Endothelial cell of umbilical vein (primary cell): ENCODE data around the gene SELPLG. TPM values are rescaled to one million over a fixed set of nuclear protein-coding genes. Genes with fewer than 3 reads are reported as not detected.

Experiments used
- BruUV-seq: library from RNA; stranded (reverse); fragments of 400-500 nt; replicated peaks from 2 replicates; lab custom pipeline; 2021; lab: Mats Ljungman, UMichigan
- CTCF ChIA-PET: fragments of 300-600, 350-600 bp; sonication (Branson Sonifier 250); formaldehyde crosslinking; loops from one replicate; lab custom pipeline; 2021; ENCODE audit warnings: antibody characterized with exemption, inconsistent platforms; lab: Charles Lee
- POLR2A ChIA-PET: fragments of 300-600, 350-600 bp; sonication (Branson Sonifier 250); formaldehyde crosslinking; loops from one replicate; lab custom pipeline; 2021; ENCODE audit warnings: antibody characterized with exemption, inconsistent platforms; lab: Charles Lee
- DNase-seq: peaks from one replicate; pipeline ENCODE4 v3.0.0-alpha.2; 2011; ENCODE audit warnings: low read depth, low spot score
- FAIRE-seq: peaks from 2 replicates; lab custom pipeline; 2011; peaks lifted over from hg19 to GRCh38; lab: Jason Lieb, UNC
- H2AFZ ChIP-seq: 2 replicates; pipeline ENCODE4 v1.6.0; 2012; ENCODE audit warnings: low read depth, low read length, control low read depth, inconsistent platforms
- H3K27ac ChIP-seq: 2 replicates; pipeline ENCODE4 v1.5.1; 2011; ENCODE audit warnings: low read depth, mild to moderate bottlenecking, control low read depth, low read length, moderate library complexity; ENCODE audit not compliant: insufficient read depth
- H3K27me3 ChIP-seq, 2 experiments: 2 replicates each; pipeline versions ENCODE4 v1.6.0 to v1.6.1; 2011; ENCODE audit warnings: low read length in 2 of 2, mixed read lengths in 1 of 2; ENCODE audit not compliant: control insufficient read depth in 2 of 2, insufficient read depth in 2 of 2
- H3K36me3 ChIP-seq, 2 experiments: 2 replicates in 1 of 2; 3 replicates in 1 of 2; pipeline ENCODE4 v1.5.1; 2011; ENCODE audit warnings: low read length in 2 of 2, mild to moderate bottlenecking in 1 of 2, moderate library complexity in 1 of 2; ENCODE audit not compliant: control insufficient read depth in 2 of 2, insufficient read depth in 2 of 2; ENCODE audit errors: extremely low read depth in 1 of 2
- H3K4me1 ChIP-seq: 3 replicates; pipeline ENCODE4 v1.5.1; 2011; ENCODE audit warnings: mild to moderate bottlenecking, low read length; ENCODE audit not compliant: control insufficient read depth, insufficient read depth; ENCODE audit errors: extremely low read depth
- H3K4me2 ChIP-seq: 2 replicates; pipeline ENCODE4 v1.6.1; 2011; ENCODE audit warnings: low read length, control low read depth, mixed read lengths; ENCODE audit not compliant: insufficient read depth
- H3K4me3 ChIP-seq, 3 experiments: fragments of 200-600 bp in 1 of 3; sonication (generic), shearing (Covaris generic) in 1 of 3; replicated peaks in 1 of 3; 2 replicates each; pipeline ENCODE4 v1.5.1; 2011 to 2016; ENCODE audit warnings: control low read depth in 3 of 3, low read length in 3 of 3, mild to moderate bottlenecking in 2 of 3, inconsistent platforms in 1 of 3, low read depth in 1 of 3, moderate library complexity in 1 of 3; ENCODE audit not compliant: insufficient read depth in 1 of 3
- H3K79me2 ChIP-seq: 2 replicates; pipeline ENCODE4 v1.6.0; 2012; ENCODE audit warnings: low read length, inconsistent platforms; ENCODE audit not compliant: control insufficient read depth, insufficient read depth
- H3K9ac ChIP-seq: replicated peaks from 2 replicates; pipeline ENCODE3; 2011; ENCODE audit warnings: low read length, control low read depth; ENCODE audit not compliant: insufficient read depth; ENCODE audit errors: extremely low read depth
- H3K9me1 ChIP-seq: replicated peaks from 3 replicates; pipeline ENCODE4 v1.6.0; 2011; ENCODE audit warnings: mild to moderate bottlenecking, low read length; ENCODE audit not compliant: control insufficient read depth, insufficient read depth; ENCODE audit errors: extremely low read depth
- H3K9me3 ChIP-seq: replicated peaks from 2 replicates; pipeline ENCODE4 v1.5.1; 2012; ENCODE audit warnings: low read length, inconsistent platforms; ENCODE audit not compliant: control insufficient read depth, insufficient read depth
- H4K20me1 ChIP-seq: replicated peaks from 2 replicates; pipeline ENCODE3; 2011; ENCODE audit warnings: mild to moderate bottlenecking, low read length; ENCODE audit not compliant: control insufficient read depth, insufficient read depth; ENCODE audit errors: extremely low read depth
- EZH2 ChIP-seq: IDR thresholded peaks from 2 replicates; pipeline ENCODE4 v1.6.1; 2012; ENCODE audit warnings: borderline replicate concordance, low read depth, mild to moderate bottlenecking, moderate library complexity, low read length, inconsistent platforms; ENCODE audit not compliant: severe bottlenecking
- FOS ChIP-seq: IDR thresholded peaks from 2 replicates; pipeline ENCODE4 v1.6.1; 2011; ENCODE audit warnings: mild to moderate bottlenecking, low read length, moderate library complexity, borderline replicate concordance; ENCODE audit not compliant: insufficient read depth
- GATA2 ChIP-seq: IDR thresholded peaks from 2 replicates; pipeline ENCODE4 v1.7.0; 2011; ENCODE audit warnings: low read depth, mild to moderate bottlenecking, moderate library complexity, mixed read lengths, low read length; ENCODE audit not compliant: insufficient read length, insufficient read depth
- JUN ChIP-seq: IDR thresholded peaks from 2 replicates; pipeline ENCODE4 v1.6.1; 2011; ENCODE audit warnings: borderline replicate concordance, low read depth; ENCODE audit not compliant: insufficient read length, insufficient read depth
- MYC ChIP-seq: IDR thresholded peaks from one replicate; pipeline ENCODE4 v1.6.1; 2011; ENCODE audit warnings: mild to moderate bottlenecking, low read depth, low read length
- POLR2A ChIP-seq: IDR thresholded peaks from 2 replicates; pipeline ENCODE4 v1.6.1; 2012; ENCODE audit warnings: low read depth, mild to moderate bottlenecking, control low read depth, low read length
- POLR2AphosphoS5 ChIP-seq: IDR thresholded peaks from 2 replicates; pipeline ENCODE4 v1.6.1; 2012; ENCODE audit warnings: low read depth, mild to moderate bottlenecking, control low read depth, low read length, moderate library complexity; ENCODE audit not compliant: insufficient read depth
- dilution Hi-C: fragments of 300-500 bp; cut with MboI; formaldehyde crosslinking; loops from one replicate; pipeline ENCODE4 v1.15.0; 2019; ENCODE audit warnings: low sequenced_read_pairs; ENCODE audit not compliant: extremely low pct_ligation_motif_present
- intact Hi-C: fragments of 100-400 bp; cut with micrococcal nuclease; formaldehyde crosslinking; loops from one replicate; pipeline ENCODE4 v1.10.0; 2022
- polyA plus RNA-seq, 4 experiments: library from polyadenylated mRNA; depleted of rRNA in 3 of 4; stranded (reverse) in 3 of 4; unstranded in 1 of 4; fragments of >200 nt; gene quantifications; 2 replicates each; pipeline versions ENCODE4 v1.2.1 to v1.2.3, GENCODE V29; 2011 to 2012; ENCODE audit warnings: missing spikeins in 1 of 4
- total RNA-seq: library from RNA; stranded (reverse); gene quantifications from 2 replicates; pipeline ENCODE4 v1.2.3, GENCODE V29; 2021
- TF ChIP-seq, protein P1 (sequence below), 2 donors: IDR thresholded peaks; 1 replicate in 1 of 2; 2 replicates in 1 of 2; pipeline ENCODE4 v1.5.1; 2011; ENCODE audit warnings: low read length in 2 of 2, mild to moderate bottlenecking in 2 of 2, moderate library complexity in 2 of 2, control low read depth in 1 of 2, inconsistent platforms in 1 of 2, low read depth in 1 of 2; ENCODE audit not compliant: insufficient read depth in 1 of 2; ENCODE audit errors: extremely low read depth in 1 of 2
- TF ChIP-seq, protein P2 (sequence below): IDR thresholded peaks from 2 replicates; pipeline ENCODE4 v1.6.1; 2011; ENCODE audit not compliant: insufficient read depth, insufficient read length

The SELPLG gene
- total and polyA plus RNA-seq, 2 donors (not counting 3 experiments of a cell fraction or from before 2014, with no cell fraction given): 1.0 to 1.2 TPM

DNA sequence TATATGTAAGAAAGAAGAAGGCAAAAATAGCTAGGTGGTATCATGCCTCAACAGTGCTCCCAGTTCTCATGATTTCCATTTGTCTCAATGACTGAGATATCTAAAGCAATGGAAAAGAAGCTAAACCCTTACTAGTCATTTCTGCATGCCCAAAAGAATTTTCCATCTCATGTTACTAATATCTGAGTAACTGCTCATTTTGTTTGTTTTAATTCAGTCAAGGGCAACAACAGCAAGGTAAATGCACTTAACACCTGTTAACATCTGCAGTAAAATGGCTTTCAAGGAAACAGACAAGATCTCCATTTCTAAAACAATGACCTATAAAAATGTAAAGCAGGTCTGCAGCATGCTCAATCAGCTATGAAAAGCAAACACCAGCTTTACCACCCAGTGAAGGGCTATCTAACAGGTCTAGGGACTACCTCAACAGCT lies 19.4 kb upstream of the SELPLG start:
- dilution Hi-C loops (loop anchor here (25.0 kb wide), 1 partner anchor 184 kb away; no protein-coding TSS in a partner anchor), intact Hi-C loops (no loop called here)
- Histone ChIP-seq H3K4me1 (peaks cover 17% of the 10 kb centered on the region), H3K9me1 (no peaks in the 10 kb centered on the region), H3K79me2 (peaks cover 3% of the 10 kb centered on the region), H3K27me3 (no peaks in the 10 kb centered on the region), H3K27ac (no peak overlapping the region), H3K4me3 (no peak overlapping the region), H3K36me3 (peaks cover 23 to 25% of the 10 kb centered on the region in 2 experiments), H4K20me1 (no peaks in the 10 kb centered on the region), H3K9ac (no peak overlapping the region), H2AFZ (no peak overlapping the region), H3K9me3 (no peaks in the 10 kb centered on the region), H3K4me2 (no peak overlapping the region)
- CTCF ChIA-PET: interaction anchor here (0.8 to 1.6 kb wide), 4 partner anchors 11 to 151 kb away, joined by 3 to 6 read pairs (median 5); no protein-coding TSS in a partner anchor
- POLR2A ChIA-PET: no interaction called here
- BruUV-seq: no TSS peak
- DNase-seq: no peak
- no peak for FAIRE-seq
- TF ChIP-seq POLR2A (no peak), JUN (no peak), FOS (no peak), EZH2 (no peak), POLR2AphosphoS5 (no peak), GATA2 (no peak), MYC (no peak)
- TF ChIP-seq, protein P1, sequence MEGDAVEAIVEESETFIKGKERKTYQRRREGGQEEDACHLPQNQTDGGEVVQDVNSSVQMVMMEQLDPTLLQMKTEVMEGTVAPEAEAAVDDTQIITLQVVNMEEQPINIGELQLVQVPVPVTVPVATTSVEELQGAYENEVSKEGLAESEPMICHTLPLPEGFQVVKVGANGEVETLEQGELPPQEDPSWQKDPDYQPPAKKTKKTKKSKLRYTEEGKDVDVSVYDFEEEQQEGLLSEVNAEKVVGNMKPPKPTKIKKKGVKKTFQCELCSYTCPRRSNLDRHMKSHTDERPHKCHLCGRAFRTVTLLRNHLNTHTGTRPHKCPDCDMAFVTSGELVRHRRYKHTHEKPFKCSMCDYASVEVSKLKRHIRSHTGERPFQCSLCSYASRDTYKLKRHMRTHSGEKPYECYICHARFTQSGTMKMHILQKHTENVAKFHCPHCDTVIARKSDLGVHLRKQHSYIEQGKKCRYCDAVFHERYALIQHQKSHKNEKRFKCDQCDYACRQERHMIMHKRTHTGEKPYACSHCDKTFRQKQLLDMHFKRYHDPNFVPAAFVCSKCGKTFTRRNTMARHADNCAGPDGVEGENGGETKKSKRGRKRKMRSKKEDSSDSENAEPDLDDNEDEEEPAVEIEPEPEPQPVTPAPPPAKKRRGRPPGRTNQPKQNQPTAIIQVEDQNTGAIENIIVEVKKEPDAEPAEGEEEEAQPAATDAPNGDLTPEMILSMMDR (IDR thresholded peaks at IDR 0.05; ENCODE audit: extremely low read depth in 1 of 2, insufficient read depth in 1 of 2, low read depth in 1 of 2, low read length in 2 of 2): no peak
- TF ChIP-seq, protein P2, sequence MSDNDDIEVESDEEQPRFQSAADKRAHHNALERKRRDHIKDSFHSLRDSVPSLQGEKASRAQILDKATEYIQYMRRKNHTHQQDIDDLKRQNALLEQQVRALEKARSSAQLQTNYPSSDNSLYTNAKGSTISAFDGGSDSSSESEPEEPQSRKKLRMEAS: no peak
